ENCODE results near the gene LIPC. TPM values are rescaled to one million over a fixed set of nuclear protein-coding genes. Genes with fewer than 3 reads are reported as not detected.

Gene LIPC
- polyA plus RNA-seq, 1 donor (not counting 4 experiments of a cell fraction or from before 2014, with no cell fraction given) = not detected

DNA sequence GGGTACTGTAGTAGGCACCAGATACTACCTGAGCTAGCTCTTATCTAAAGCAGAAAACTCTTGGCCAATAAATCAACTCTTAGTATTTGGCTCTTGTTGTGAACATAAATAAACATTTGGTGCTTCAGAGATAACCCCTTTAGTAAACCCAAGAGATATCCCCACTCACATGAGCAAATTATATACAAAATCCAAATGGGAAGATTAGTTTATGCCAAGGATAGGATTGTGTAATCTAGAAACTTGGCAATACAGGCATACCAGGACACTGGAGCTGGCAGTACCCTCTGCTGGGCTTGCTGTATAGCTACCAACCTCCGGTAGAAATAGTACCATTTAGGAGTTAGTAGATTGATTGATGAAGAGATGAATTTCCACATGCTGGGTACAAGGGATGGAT lies 127.0 kb downstream of the LIPC start:
- no peak for FAIRE-seq
- Histone ChIP-seq H3K9ac (ENCODE audit: control insufficient read depth, extremely low read depth, insufficient read depth, low read length) (no peak overlapping the region), H3K27me3 (ENCODE audit: control insufficient read depth, extremely low read depth, insufficient read depth, low read length) (no peaks in the 10 kb centered on the region), H3K9me1 (ENCODE audit: control insufficient read depth, extremely low read depth, insufficient read depth, low read length) (no peaks in the 10 kb centered on the region), H4K20me1 (ENCODE audit: control insufficient read depth, extremely low read depth, insufficient read depth, low read length) (no peaks in the 10 kb centered on the region), H3K4me1 (ENCODE audit: control insufficient read depth, extremely low read depth, insufficient read depth, low read length) (no peaks in the 10 kb centered on the region), H3K79me2 (ENCODE audit: control insufficient read depth, insufficient read depth, low read length) (no peaks in the 10 kb centered on the region), H2AFZ (ENCODE audit: control insufficient read depth, low read length) (no peak overlapping the region), H3K4me2 (ENCODE audit: control insufficient read depth, extremely low read depth, insufficient read depth, low read depth, low read length) (no peak overlapping the region), H3K4me3 (ENCODE audit: control insufficient read depth in 2 of 3, extremely low read depth in 1 of 3, insufficient read depth in 2 of 3, low read depth in 1 of 3, low read length in 3 of 3) (no peak overlapping the region), H3K36me3 (ENCODE audit: control insufficient read depth in 2 of 2, extremely low read depth in 1 of 2, insufficient read depth in 2 of 2, low read length in 2 of 2) (no peaks in the 10 kb centered on the region), H3K9me3 (ENCODE audit: control insufficient read depth, low read depth, low read length) (no peaks in the 10 kb centered on the region), H3K27ac (ENCODE audit: control insufficient read depth, insufficient read depth, low read length) (no peak overlapping the region)
- no peak for TF ChIP-seq CTCF (optimal IDR thresholded peaks at IDR 0.05 in 1 of 3, IDR thresholded peaks at IDR 0.05 in 1 of 3, conservative IDR thresholded peaks at IDR 0.05 in 1 of 3; ENCODE audit: extremely low read depth in 1 of 3, insufficient read depth in 2 of 3, low read length in 3 of 3)
- TF ChIP-seq EZH2 (IDR thresholded peaks at IDR 0.05; ENCODE audit: low read length) = no peak
- no peak for DNase-seq (ENCODE audit: low read depth, low spot score)
- dilution Hi-C loops (cut with MboI; ENCODE audit: extremely low pct_ligation_motif_present, low sequenced_read_pairs) = no loop called here

DNA sequence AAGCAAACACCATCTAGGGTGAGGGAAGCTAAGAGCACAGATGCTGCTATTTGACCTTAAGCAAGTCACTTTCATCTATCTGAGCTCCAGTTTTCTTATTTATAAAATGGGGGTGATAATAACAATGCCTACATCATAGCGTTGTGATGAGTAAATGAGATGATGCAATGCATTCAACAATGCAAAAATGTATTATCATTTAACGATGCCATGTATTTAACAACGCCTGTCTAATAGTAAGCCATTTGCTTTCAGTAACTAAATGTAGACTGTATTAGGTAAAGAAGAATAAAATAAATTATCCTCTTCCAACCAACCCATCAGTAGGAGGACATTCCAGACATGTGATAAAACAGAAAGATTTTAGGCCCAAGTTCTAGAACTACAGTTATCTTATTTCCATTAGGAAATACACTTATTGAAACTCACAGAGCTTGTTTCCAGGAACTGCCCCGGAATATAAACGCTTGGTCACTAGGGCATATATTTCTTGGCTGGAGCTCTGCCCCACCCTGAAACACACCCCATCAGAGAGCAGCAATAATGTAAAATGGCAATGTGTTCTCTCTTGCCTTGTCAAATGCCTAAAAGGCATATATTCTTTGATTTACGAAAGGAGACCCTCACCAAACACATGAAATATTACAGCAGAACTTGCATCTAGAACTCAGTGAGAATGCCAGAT lies 128.3 kb downstream of the LIPC start:
- Histone ChIP-seq H3K9me3 (ENCODE audit: control insufficient read depth, low read depth, low read length) (no peaks in the 10 kb centered on the region), H3K36me3 (ENCODE audit: control insufficient read depth in 2 of 2, extremely low read depth in 1 of 2, insufficient read depth in 2 of 2, low read length in 2 of 2) (no peaks in the 10 kb centered on the region), H3K4me2 (ENCODE audit: control insufficient read depth, extremely low read depth, insufficient read depth, low read depth, low read length) (no peak overlapping the region), H3K4me3 (ENCODE audit: control insufficient read depth in 2 of 3, extremely low read depth in 1 of 3, insufficient read depth in 2 of 3, low read depth in 1 of 3, low read length in 3 of 3) (no peak overlapping the region), H2AFZ (ENCODE audit: control insufficient read depth, low read length) (no peak overlapping the region), H4K20me1 (ENCODE audit: control insufficient read depth, extremely low read depth, insufficient read depth, low read length) (no peaks in the 10 kb centered on the region), H3K9ac (ENCODE audit: control insufficient read depth, extremely low read depth, insufficient read depth, low read length) (no peak overlapping the region), H3K27me3 (ENCODE audit: control insufficient read depth, extremely low read depth, insufficient read depth, low read length) (no peaks in the 10 kb centered on the region), H3K27ac (ENCODE audit: control insufficient read depth, insufficient read depth, low read length) (no peak overlapping the region), H3K4me1 (ENCODE audit: control insufficient read depth, extremely low read depth, insufficient read depth, low read length) (no peaks in the 10 kb centered on the region), H3K79me2 (ENCODE audit: control insufficient read depth, insufficient read depth, low read length) (no peaks in the 10 kb centered on the region), H3K9me1 (ENCODE audit: control insufficient read depth, extremely low read depth, insufficient read depth, low read length) (no peaks in the 10 kb centered on the region)
- no peak for TF ChIP-seq EZH2 (IDR thresholded peaks at IDR 0.05; ENCODE audit: low read length)
- no peak for TF ChIP-seq CTCF (optimal IDR thresholded peaks at IDR 0.05 in 1 of 3, IDR thresholded peaks at IDR 0.05 in 1 of 3, conservative IDR thresholded peaks at IDR 0.05 in 1 of 3; ENCODE audit: extremely low read depth in 1 of 3, insufficient read depth in 2 of 3, low read length in 3 of 3)
- dilution Hi-C loops (cut with MboI; ENCODE audit: extremely low pct_ligation_motif_present, low sequenced_read_pairs) = no loop called here
- DNase-seq (ENCODE audit: low read depth, low spot score) (no peak), FAIRE-seq (no peak)
